T-cell (primary cell): ENCODE measurements around the gene ANO2. TPM values are rescaled to one million over a fixed set of nuclear protein-coding genes. Genes with fewer than 3 reads are reported as not detected.
"Not testable (repeated sequence)": the region's sequence is repeated elsewhere in the genome, so short reads cannot be mapped to it uniquely, and the experiment has no call there.

ENCODE experiments used
- ATAC-seq, 4 experiments: fragments of 200-7000 bp in 3 of 4; fragments of 150-1000 bp in 1 of 4; cut with Tn5 transposase; replicated peaks in 1 of 4; 1 replicate in 3 of 4; 2 replicates in 1 of 4; pipeline ENCODE4 v1.10.0; 2021; ENCODE audit warnings: moderate library complexity in 3 of 4, mild to moderate bottlenecking in 2 of 4, moderate number of reproducible peaks in 1 of 4
- CTCF ChIA-PET, 2 donors: fragments of 300-600 bp; sonication (Branson Sonifier 250); formaldehyde crosslinking; loops; one replicate each; lab custom pipeline; 2022; ENCODE audit warnings: antibody characterized with exemption in 2 of 2; lab: Charles Lee
- POLR2A ChIA-PET, 2 donors: fragments of 300-600 bp; sonication (Branson Sonifier 250); formaldehyde crosslinking; loops; one replicate each; lab custom pipeline; 2022; ENCODE audit warnings: antibody characterized with exemption in 2 of 2; lab: Charles Lee
- DNase-seq, 35 experiments: peaks; one replicate each; pipeline versions ENCODE4 v3.0.0 to v3.0.0-alpha.2; 2013 to 2023
- H3K27ac ChIP-seq: one replicate; pipeline ENCODE4 v1.5.1; 2013; ENCODE audit warnings: low read length
- H3K27me3 ChIP-seq, 2 experiments: replicated peaks in 1 of 2; 1 replicate in 1 of 2; 2 replicates in 1 of 2; pipeline versions ENCODE4 v1.6.1 to v1.7.0; 2013; ENCODE audit warnings: low read length in 1 of 2, mixed read lengths in 1 of 2; ENCODE audit not compliant: control insufficient read depth in 2 of 2, insufficient read depth in 2 of 2; ENCODE audit errors: extremely low read depth in 1 of 2
- H3K36me3 ChIP-seq, 2 donors: 1 replicate in 1 of 2; 2 replicates in 1 of 2; pipeline versions ENCODE4 v1.6.1 to v1.7.0; 2013; ENCODE audit warnings: low read length in 1 of 2; ENCODE audit not compliant: control insufficient read depth in 2 of 2, insufficient read depth in 1 of 2; ENCODE audit errors: extremely low read depth in 1 of 2
- H3K4me1 ChIP-seq, 2 experiments: 1 replicate in 1 of 2; 2 replicates in 1 of 2; pipeline versions ENCODE4 v1.6.1 to v1.7.0; 2013; ENCODE audit warnings: low read length in 2 of 2, mixed read lengths in 1 of 2; ENCODE audit not compliant: insufficient read depth in 2 of 2, control insufficient read depth in 1 of 2; ENCODE audit errors: extremely low read depth in 1 of 2
- H3K4me3 ChIP-seq, 2 donors: 1 replicate in 1 of 2; 2 replicates in 1 of 2; pipeline versions ENCODE4 v1.5.1 to v1.7.0; 2013; ENCODE audit warnings: mild to moderate bottlenecking in 2 of 2, low read length in 1 of 2, moderate library complexity in 1 of 2; ENCODE audit not compliant: control insufficient read depth in 1 of 2; ENCODE audit errors: extremely low read depth in 1 of 2
- H3K9me3 ChIP-seq: 2 replicates; pipeline ENCODE4 v1.7.0; 2013
- H3K27ac Mint-ChIP-seq, 2 donors: one replicate each; pipeline ENCODE4 v1.8.0; 2020 to 2021; ENCODE audit warnings: mild to moderate bottlenecking in 2 of 2, mixed read lengths in 2 of 2
- H3K27me3 Mint-ChIP-seq, 2 donors: one replicate each; pipeline ENCODE4 v1.8.0; 2021 to 2022; ENCODE audit warnings: mixed read lengths in 2 of 2
- H3K36me3 Mint-ChIP-seq: one replicate; pipeline ENCODE4 v1.8.0; 2021; ENCODE audit warnings: mixed read lengths
- H3K4me1 Mint-ChIP-seq, 3 donors: one replicate each; pipeline ENCODE4 v1.8.0; 2020 to 2022; ENCODE audit warnings: mixed read lengths in 3 of 3, mild to moderate bottlenecking in 1 of 3
- H3K4me3 Mint-ChIP-seq, 3 donors: one replicate each; pipeline ENCODE4 v1.8.0; 2020 to 2022; ENCODE audit warnings: mild to moderate bottlenecking in 3 of 3, mixed read lengths in 3 of 3, moderate library complexity in 3 of 3
- H3K9me3 Mint-ChIP-seq, 3 donors: one replicate each; pipeline ENCODE4 v1.8.0; 2020 to 2022; ENCODE audit warnings: mixed read lengths in 3 of 3
- WGBS: methylation state at CpG from one replicate; pipeline ENCODE4 v1.1.5; 2013; ENCODE audit warnings: missing lambda C conversion rate; ENCODE audit not compliant: insufficient coverage; 5-methylcytosine and 5-hydroxymethylcytosine counted together
- total RNA-seq, 35 experiments: library from RNA in 6 of 35; stranded (reverse) in 6 of 35; fragments of 120-200 nt in 1 of 35; gene quantifications; one replicate each; pipeline versions ENCODE4 v1.2.1 to v1.2.4 and lab custom pipeline; 2013 to 2026

ANO2 gene
- total RNA-seq, 5 donors from 2014 or later (not counting 1 experiment from before 2014, with no cell fraction given), result not detected

GRCh38 chr12:5846950-5847349 lies 98.1 kb downstream of the ANO2 start:
- Mint-ChIP-seq H3K9me3 (peaks cover 0 to 11% (median 6%) of the 10 kb centered on the region in 3 donors), H3K27ac (no peak overlapping the region), H3K4me1 (no peaks in the 10 kb centered on the region), H3K36me3 (no peaks in the 10 kb centered on the region), H3K27me3 (peaks cover 14 to 16% of the 10 kb centered on the region in 2 donors), H3K4me3 (no peak overlapping the region)
- peaks cover 0 to 9% of the 10 kb centered on the region in 2 experiments for H3K27me3 ChIP-seq
- no peaks in the 10 kb centered on the region for H3K36me3 ChIP-seq
- no CpG with 5 or more reads among the region's 1 CpG for WGBS
- H3K9me3 ChIP-seq, result no peaks in the 10 kb centered on the region
- H3K4me1 ChIP-seq, result no peaks in the 10 kb centered on the region
- POLR2A ChIA-PET, result no interaction called here
- ATAC-seq (no peak), DNase-seq (no peak)
- CTCF ChIA-PET, result no interaction called here
- no peak overlapping the region for H3K4me3 ChIP-seq
- H3K27ac ChIP-seq, result no peak overlapping the region

DNA sequence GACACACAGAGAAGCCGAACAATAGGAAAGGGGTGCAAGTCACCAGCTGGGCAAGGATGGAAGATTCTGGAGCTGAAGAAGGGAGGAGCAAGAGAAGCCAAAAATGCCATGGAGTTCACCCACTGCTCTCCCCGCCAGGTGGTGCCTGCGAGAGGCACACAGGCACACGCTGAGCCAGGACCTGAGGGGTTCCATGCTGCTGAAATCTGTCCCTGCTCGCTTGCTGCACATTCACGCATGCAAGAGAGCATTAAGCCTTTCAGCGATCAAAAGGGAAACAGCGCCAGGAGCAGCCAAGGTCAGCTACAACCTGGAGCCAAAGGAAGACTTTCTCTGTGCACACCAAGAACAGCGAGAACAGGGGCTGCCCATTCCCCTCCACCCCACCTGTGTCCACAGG lies 104.1 kb downstream of the ANO2 start:
- peaks cover 8 to 18% of the 10 kb centered on the region in 2 donors for H3K27me3 Mint-ChIP-seq
- WGBS, result 88% methylated on average over 6 of the region's 9 CpGs
- H3K4me3 Mint-ChIP-seq, result no peak overlapping the region

DNA sequence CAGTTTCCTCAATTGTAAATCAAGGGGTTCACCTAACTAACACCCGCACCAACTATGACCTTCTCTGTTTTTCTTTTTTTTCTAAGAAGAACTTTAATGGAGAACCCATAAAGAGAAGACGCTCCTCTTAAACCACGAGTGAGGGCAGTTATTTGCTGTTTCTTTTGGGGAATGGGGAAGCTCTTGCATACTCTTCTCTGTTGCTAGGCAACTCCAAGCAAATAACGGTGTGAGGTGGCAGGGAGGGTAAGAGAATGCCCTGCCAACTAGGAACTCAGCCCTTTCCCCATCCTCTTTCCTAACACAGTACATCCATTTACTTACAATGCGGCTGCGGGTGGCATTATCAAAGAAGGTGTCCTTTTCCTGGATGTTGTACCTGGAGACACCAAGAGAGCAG lies 114.9 kb downstream of the ANO2 start:
- peaks cover 0 to 14% of the 10 kb centered on the region in 2 experiments for H3K27me3 ChIP-seq
- H3K4me1 Mint-ChIP-seq, result no peaks in the 10 kb centered on the region
- H3K27me3 Mint-ChIP-seq, result peaks cover 13 to 23% of the 10 kb centered on the region in 2 donors
- no peak overlapping the region for H3K27ac Mint-ChIP-seq
- H3K4me3 ChIP-seq, result no peak overlapping the region
- H3K4me1 ChIP-seq, result no peaks in the 10 kb centered on the region
- no peaks in the 10 kb centered on the region for H3K36me3 ChIP-seq
- H3K27ac ChIP-seq, result no peak overlapping the region
- ChIA-PET CTCF (no interaction called here), POLR2A (no interaction called here)
- no peak for ATAC-seq
- no peak overlapping the region for H3K4me3 Mint-ChIP-seq
- 92% methylated on average over 2 of the region's 6 CpGs for WGBS
- H3K36me3 Mint-ChIP-seq, result no peaks in the 10 kb centered on the region
- DNase-seq, result no peak
- peaks cover 0 to 3% (median 0%) of the 10 kb centered on the region in 3 donors for H3K9me3 Mint-ChIP-seq
- no peaks in the 10 kb centered on the region for H3K9me3 ChIP-seq

More for the DNA sequence above, 104.1 kb downstream of the ANO2 start:
- no peaks in the 10 kb centered on the region for H3K4me1 ChIP-seq
- H3K27me3 ChIP-seq, result peaks cover 0 to 10% of the 10 kb centered on the region in 2 experiments
- H3K27ac Mint-ChIP-seq, result no peak overlapping the region
- H3K4me3 ChIP-seq, result no peak overlapping the region
- no peaks in the 10 kb centered on the region for H3K9me3 ChIP-seq
- no peak overlapping the region for H3K27ac ChIP-seq
- H3K36me3 ChIP-seq, result no peaks in the 10 kb centered on the region
- no peaks in the 10 kb centered on the region for H3K4me1 Mint-ChIP-seq
- DNase-seq (no peak), ATAC-seq (no peak)
- CTCF ChIA-PET, result no interaction called here
- peaks cover 0 to under 1% (median 0%) of the 10 kb centered on the region in 3 donors for H3K9me3 Mint-ChIP-seq
- POLR2A ChIA-PET, result no interaction called here
- H3K36me3 Mint-ChIP-seq, result no peaks in the 10 kb centered on the region

GRCh38 chr12:5827591-5827990 lies 117.5 kb downstream of the ANO2 start:
- H3K27me3 ChIP-seq, result peaks cover 0 to 18% of the 10 kb centered on the region in 2 experiments
- DNase-seq, result no peak
- H3K36me3 ChIP-seq, result no peaks in the 10 kb centered on the region
- no peak for ATAC-seq
- Mint-ChIP-seq H3K27me3 (peaks cover 15 to 33% of the 10 kb centered on the region in 2 donors), H3K4me3 (no peak overlapping the region), H3K9me3 (peaks cover 4 to 12% (median 12%) of the 10 kb centered on the region in 3 donors), H3K4me1 (no peaks in the 10 kb centered on the region), H3K27ac (no peak overlapping the region), H3K36me3 (no peaks in the 10 kb centered on the region)
- WGBS, result 88% methylated on average over 21 of the region's 22 CpGs
- H3K4me1 ChIP-seq, result no peaks in the 10 kb centered on the region
- H3K4me3 ChIP-seq, result no peak overlapping the region
- no peak overlapping the region for H3K27ac ChIP-seq
- no peaks in the 10 kb centered on the region for H3K9me3 ChIP-seq
- ChIA-PET POLR2A (no interaction called here), CTCF (no interaction called here)

- H3K27ac ChIP-seq, POLR2A ChIA-PET, H3K27ac Mint-ChIP-seq, H3K4me1 ChIP-seq, H3K9me3 ChIP-seq, H3K4me3 ChIP-seq, ATAC-seq, H3K4me1 Mint-ChIP-seq, H3K36me3 Mint-ChIP-seq, DNase-seq, H3K36me3 ChIP-seq, H3K4me3 Mint-ChIP-seq, CTCF ChIA-PET: not testable (repeated sequence)
- peaks cover 0 to 18% of the 10 kb centered on the region in 2 experiments for H3K27me3 ChIP-seq
- 0% methylated on average over 1 of the region's 3 CpGs for WGBS
- Mint-ChIP-seq H3K27me3 (peaks cover 12 to 34% of the 10 kb centered on the region in 2 donors), H3K9me3 (peaks cover 4 to 17% (median 14%) of the 10 kb centered on the region in 3 donors)
These were observed 119.3 kb downstream of the ANO2 start for GRCh38 chr12:5825761-5826160.

- CTCF ChIA-PET, H3K27ac Mint-ChIP-seq, H3K36me3 Mint-ChIP-seq, H3K4me1 ChIP-seq, POLR2A ChIA-PET, H3K27ac ChIP-seq, DNase-seq, H3K4me3 ChIP-seq, H3K4me1 Mint-ChIP-seq, H3K36me3 ChIP-seq, H3K9me3 ChIP-seq, H3K27me3 ChIP-seq, H3K4me3 Mint-ChIP-seq, ATAC-seq: not testable (repeated sequence)
- Mint-ChIP-seq H3K27me3 (peaks cover 9 to 23% of the 10 kb centered on the region in 2 donors), H3K9me3 (peaks cover 7 to 19% (median 15%) of the 10 kb centered on the region in 3 donors)
- 91% methylated on average over 1 of the region's 1 CpG for WGBS
These were observed 126.2 kb downstream of the ANO2 start for GRCh38 chr12:5818877-5819276.

DNA sequence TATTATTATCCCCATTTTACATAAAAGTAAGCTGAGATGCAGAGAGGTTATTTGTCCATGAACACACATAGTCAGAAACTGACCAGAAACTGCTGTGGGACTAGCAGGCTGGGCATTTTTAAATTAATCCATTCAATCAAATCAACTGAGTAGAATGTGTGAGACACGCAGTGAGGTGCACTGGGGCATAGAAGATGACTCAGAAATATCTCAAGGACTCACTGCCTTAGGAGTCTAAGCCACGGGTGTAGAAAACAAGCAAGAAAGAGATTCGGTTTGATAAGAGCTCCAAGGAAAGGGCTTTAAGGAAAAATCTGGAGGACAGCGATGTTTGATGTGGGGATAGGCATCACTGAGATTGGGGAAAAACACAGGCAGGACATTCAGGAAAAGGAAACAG lies 127.8 kb downstream of the ANO2 start:
- peaks cover 10 to 17% of the 10 kb centered on the region in 2 donors for H3K27me3 Mint-ChIP-seq
- no peak overlapping the region for H3K4me3 Mint-ChIP-seq
- no peak overlapping the region for H3K27ac Mint-ChIP-seq
- H3K36me3 Mint-ChIP-seq, result no peaks in the 10 kb centered on the region
- no peak overlapping the region for H3K27ac ChIP-seq
- no peaks in the 10 kb centered on the region for H3K4me1 Mint-ChIP-seq
- ATAC-seq (no peak), DNase-seq (no peak)
- no peaks in the 10 kb centered on the region for H3K9me3 ChIP-seq
- H3K36me3 ChIP-seq, result no peaks in the 10 kb centered on the region
- H3K4me3 ChIP-seq, result no peak overlapping the region
- ChIA-PET CTCF (no interaction called here), POLR2A (no interaction called here)
- peaks cover 7 to 12% (median 8%) of the 10 kb centered on the region in 3 donors for H3K9me3 Mint-ChIP-seq
- peaks cover 0 to 3% of the 10 kb centered on the region in 2 experiments for H3K27me3 ChIP-seq
- WGBS, result 75% methylated on average over 4 of the region's 4 CpGs
- no peaks in the 10 kb centered on the region for H3K4me1 ChIP-seq
